HEK293 (cell line): ENCODE data around the gene ALG6.
A peak's percentile ranks its signal among the peaks of the same experiment; 100 is the strongest.

ENCODE experiments used
- CTCF ChIA-PET: fragments of 350-600 bp; formaldehyde crosslinking; extraction: SDS; loops from one replicate; lab custom pipeline; 2021; ENCODE audit warnings: antibody characterized with exemption; lab: Yijun Ruan, JAX
- POLR2A ChIA-PET: fragments of 300-600 bp; formaldehyde crosslinking; extraction: SDS; loops from one replicate; lab custom pipeline; 2020; ENCODE audit warnings: antibody characterized with exemption, inconsistent platforms; lab: Yijun Ruan, JAX
- H3K27ac ChIP-seq: fragments of 200-500 bp; sonication (Bioruptor generic); 2 replicates; pipeline ENCODE4 v1.5.1; 2014; ENCODE audit warnings: low read depth, low read length, control low read depth, inconsistent platforms; ENCODE audit errors: extremely low read depth
- H3K36me3 ChIP-seq, 2 experiments: fragments of 200-500 bp in 1 of 2; sonication (Bioruptor generic) in 1 of 2; 1 replicate in 1 of 2; 2 replicates in 1 of 2; pipeline ENCODE4 v1.5.1; 2014 to 2017; ENCODE audit warnings: inconsistent platforms in 2 of 2, low read length in 2 of 2; ENCODE audit not compliant: control insufficient read depth in 2 of 2, insufficient read depth in 1 of 2
- H3K4me1 ChIP-seq: fragments of 200-500 bp; sonication (Bioruptor generic); 2 replicates; pipeline ENCODE4 v1.5.1; 2014; ENCODE audit warnings: mild to moderate bottlenecking, low read length, inconsistent platforms; ENCODE audit not compliant: control insufficient read depth, insufficient read depth
- H3K4me3 ChIP-seq: 2 replicates; pipeline ENCODE4 v1.5.1; 2011; ENCODE audit warnings: low read depth, mild to moderate bottlenecking, control low read depth, low read length, moderate library complexity
- H3K9me3 ChIP-seq: fragments of 200-500 bp; sonication (Bioruptor generic); 2 replicates; pipeline ENCODE4 v1.5.1; 2014; ENCODE audit warnings: low read depth, low read length, inconsistent platforms; ENCODE audit not compliant: control insufficient read depth, insufficient read depth
- CTCF ChIP-seq: fragments of 450-650 bp; formaldehyde crosslinking; IDR thresholded peaks from 2 replicates; pipeline ENCODE4 v1.5.1; 2016; ENCODE audit warnings: missing biosample characterization, missing genetic modification characterization
- INSM2 ChIP-seq: fragments of 450-650 bp; formaldehyde crosslinking; IDR thresholded peaks from 2 replicates; pipeline ENCODE4 v1.5.1; 2016; ENCODE audit warnings: missing biosample characterization, missing genetic modification characterization
- PRDM4 ChIP-seq: fragments of 450-650 bp; formaldehyde crosslinking; IDR thresholded peaks from 2 replicates; pipeline ENCODE4 v1.5.1; 2017; ENCODE audit warnings: missing biosample characterization, missing genetic modification characterization
- WT1 ChIP-seq: fragments of 450-650 bp; formaldehyde crosslinking; IDR thresholded peaks from 2 replicates; pipeline ENCODE4 v1.5.1; 2016; ENCODE audit warnings: missing biosample characterization, missing genetic modification characterization
- ZBTB1 ChIP-seq: fragments of 450-650 bp; formaldehyde crosslinking; IDR thresholded peaks from 2 replicates; pipeline ENCODE4 v1.5.1; 2016; ENCODE audit warnings: missing biosample characterization, missing genetic modification characterization
- ZBTB26 ChIP-seq: fragments of 450-650 bp; formaldehyde crosslinking; optimal IDR thresholded peaks from 2 replicates; pipeline ENCODE3; 2016; ENCODE audit warnings: missing biosample characterization, mild to moderate bottlenecking, missing genetic modification characterization
- ZBTB48 ChIP-seq: fragments of 450-650 bp; formaldehyde crosslinking; IDR thresholded peaks from 2 replicates; pipeline ENCODE4 v1.5.1; 2016; ENCODE audit warnings: missing biosample characterization, missing genetic modification characterization
- ZBTB7A ChIP-seq: fragments of 450-650 bp; formaldehyde crosslinking; IDR thresholded peaks from 2 replicates; pipeline ENCODE4 v1.5.1; 2016; ENCODE audit warnings: low read depth, missing biosample characterization, missing genetic modification characterization
- ZFP69B ChIP-seq: fragments of 450-650 bp; formaldehyde crosslinking; IDR thresholded peaks from 2 replicates; pipeline ENCODE4 v1.5.1; 2016; ENCODE audit warnings: missing biosample characterization, missing genetic modification characterization
- ZNF184 ChIP-seq: fragments of 450-650 bp; IDR thresholded peaks from 2 replicates; pipeline ENCODE4 v1.5.1; 2018; ENCODE audit warnings: missing biosample characterization, mild to moderate bottlenecking, missing genetic modification characterization
- ZNF239 ChIP-seq: fragments of 450-650 bp; formaldehyde crosslinking; IDR thresholded peaks from 2 replicates; pipeline ENCODE4 v1.5.1; 2016; ENCODE audit warnings: missing biosample characterization, missing genetic modification characterization
- ZNF248 ChIP-seq: fragments of 450-650 bp; formaldehyde crosslinking; IDR thresholded peaks from 2 replicates; pipeline ENCODE4 v1.5.1; 2017; ENCODE audit warnings: missing biosample characterization, missing genetic modification characterization
- ZNF324 ChIP-seq: fragments of 450-650 bp; formaldehyde crosslinking; IDR thresholded peaks from 2 replicates; pipeline ENCODE4 v1.5.1; 2016; ENCODE audit warnings: missing biosample characterization, missing genetic modification characterization
- ZNF561 ChIP-seq: fragments of 450-650 bp; IDR thresholded peaks from 2 replicates; pipeline ENCODE4 v1.5.1; 2018; ENCODE audit warnings: missing biosample characterization, missing genetic modification characterization, borderline replicate concordance
- ZNF664 ChIP-seq: fragments of 450-650 bp; formaldehyde crosslinking; IDR thresholded peaks from 2 replicates; pipeline ENCODE4 v1.5.1; 2016; ENCODE audit warnings: missing biosample characterization, missing genetic modification characterization
- ZNF747 ChIP-seq: fragments of 450-650 bp; formaldehyde crosslinking; IDR thresholded peaks from 2 replicates; pipeline ENCODE4 v1.5.1; 2016; ENCODE audit warnings: missing biosample characterization, missing genetic modification characterization
- ZSCAN16 ChIP-seq: fragments of 450-650 bp; formaldehyde crosslinking; IDR thresholded peaks from 2 replicates; pipeline ENCODE4 v1.5.1; 2016; ENCODE audit warnings: missing biosample characterization, missing genetic modification characterization

Gene ALG6

GRCh38 chr1:63327417-63328054 is 39.9 kb upstream of the ALG6 start (continued):
- no peak for TF ChIP-seq ZBTB1
- TF ChIP-seq WT1 (tag by site-specific recombination), result no peak
- TF ChIP-seq ZNF239, result no peak
- TF ChIP-seq CTCF, result peak; percentile 86
- TF ChIP-seq ZNF248, result no peak
- 0 out of 2 replicates have a peak, but pooled peaks have one; percentile 57 for TF ChIP-seq ZNF324 (tag by site-specific recombination)
- no peak for TF ChIP-seq ZBTB48
- no peak for TF ChIP-seq ZNF747 (tag by site-specific recombination)
- TF ChIP-seq ZNF664, result no peak
- no peak for TF ChIP-seq ZNF184 (tag by site-specific recombination)

GRCh38 chr1:63328122-63328521 is 39.3 kb upstream of the ALG6 start:
- ChIA-PET POLR2A (no interaction called here), CTCF (interaction anchor here (0.5 to 3.8 kb wide), 21 partner anchors 8 to 867 kb away, joined by 3 to 34 read pairs (median 4); no protein-coding TSS in a partner anchor)
- H3K9me3 ChIP-seq, result no peaks in the 10 kb centered on the region
- no peak overlapping the region for H3K27ac ChIP-seq
- TF ChIP-seq ZBTB7A (tag by site-specific recombination) (no peak), ZNF561 (tag by site-specific recombination) (no peak), ZFP69B (no peak), PRDM4 (0 out of 2 replicates have a peak, but pooled peaks have one; percentile 39)
- H3K4me1 ChIP-seq, result peaks cover 5% of the 10 kb centered on the region; the same call in 1 of the 2 replicates
- no peaks in the 10 kb centered on the region for H3K36me3 ChIP-seq
- no peak overlapping the region for H3K4me3 ChIP-seq

GRCh38 chr1:63328781-63329180 is 38.6 kb upstream of the ALG6 start:
- TF ChIP-seq ZSCAN16 (tag by site-specific recombination) (no peak), INSM2 (tag by site-specific recombination) (no peak), ZBTB26 (no peak)
- Histone ChIP-seq H3K4me3 (no peak overlapping the region), H3K9me3 (no peaks in the 10 kb centered on the region), H3K27ac (no peak overlapping the region), H3K36me3 (no peaks in the 10 kb centered on the region), H3K4me1 (peaks cover 5% of the 10 kb centered on the region; the same call in 1 of the 2 replicates)
- CTCF ChIA-PET, result interaction anchor here (0.6 to 1.2 kb wide), 5 partner anchors 12 to 365 kb away, joined by 3 to 5 read pairs (median 3); no protein-coding TSS in a partner anchor
- POLR2A ChIA-PET, result no interaction called here
